ENCODE data around the gene VAT1L.
"Not testable (repeated sequence)": the region's sequence is repeated elsewhere in the genome, so short reads cannot be mapped to it uniquely, and the experiment has no call there.

VAT1L gene

DNA sequence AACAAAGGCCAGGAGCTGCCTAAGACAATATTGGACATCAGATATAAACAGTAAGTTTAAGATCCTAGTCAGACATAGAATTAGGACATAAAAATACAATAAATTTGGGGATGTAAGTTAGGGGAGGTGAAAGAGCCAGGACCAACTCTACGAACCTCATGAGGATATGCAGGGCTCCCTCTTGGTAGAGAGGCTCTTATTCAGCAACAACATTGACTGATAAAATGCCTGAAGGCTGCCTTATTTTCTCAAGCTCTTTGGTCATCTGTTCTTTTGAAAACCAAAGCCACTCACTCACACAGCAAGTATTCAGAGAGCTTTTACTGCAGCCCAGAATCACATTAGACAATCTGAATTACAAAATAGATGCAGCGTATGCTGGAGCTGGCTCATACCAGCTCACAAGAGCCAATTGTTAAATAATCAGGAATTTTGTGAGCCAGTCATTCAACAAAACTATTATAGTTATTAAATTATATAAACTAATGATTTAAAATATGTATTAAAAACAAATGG, 125.4 kb downstream of the VAT1L start:
- DNase-seq (ENCODE audit: low spot score): no peak

DNA sequence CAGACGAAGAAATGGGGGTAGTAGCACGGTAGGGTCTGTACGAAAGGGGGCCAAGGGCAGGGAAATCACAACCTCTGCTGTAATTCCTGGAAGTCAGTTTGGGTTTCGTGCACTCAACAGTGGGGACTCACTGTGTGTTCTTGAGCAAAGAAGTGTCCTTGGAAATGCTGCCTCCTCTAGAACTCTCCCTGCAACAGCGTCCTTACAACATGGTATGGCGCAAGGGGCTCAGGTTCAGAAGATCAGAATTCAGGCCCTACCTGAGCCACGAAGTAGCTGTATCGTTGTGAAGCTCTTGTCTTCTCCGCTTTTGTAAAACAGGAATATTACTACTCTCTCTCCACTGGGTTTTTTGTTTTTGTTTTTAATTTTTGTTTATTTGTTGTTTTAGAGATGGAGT, 127.7 kb downstream of the VAT1L start:
- no peak for DNase-seq (ENCODE audit: low spot score)

DNA sequence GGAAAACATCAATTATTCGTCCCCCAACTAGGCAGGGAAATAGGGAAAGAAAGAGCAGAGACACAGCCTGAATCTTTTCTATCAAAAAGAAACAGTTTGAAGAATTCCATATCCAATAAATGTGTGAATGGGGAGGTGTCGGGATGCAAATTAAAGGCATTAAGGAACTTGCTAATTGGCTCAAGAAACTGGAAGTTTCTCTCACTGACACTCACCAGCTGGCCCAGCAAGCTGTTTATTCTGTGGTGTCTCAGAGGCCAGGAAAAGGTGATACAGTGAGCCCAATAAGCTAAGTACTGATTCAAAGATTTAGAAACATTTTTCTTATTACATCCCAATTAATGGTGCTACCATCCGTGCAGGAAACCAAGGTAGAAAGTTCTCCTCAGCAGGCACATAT, 129.6 kb downstream of the VAT1L start:
- no peak for DNase-seq (ENCODE audit: low spot score)

GRCh38 chr16:77918809-77919707, 130.7 kb downstream of the VAT1L start:
- DNase-seq (ENCODE audit: low spot score): no peak

DNA sequence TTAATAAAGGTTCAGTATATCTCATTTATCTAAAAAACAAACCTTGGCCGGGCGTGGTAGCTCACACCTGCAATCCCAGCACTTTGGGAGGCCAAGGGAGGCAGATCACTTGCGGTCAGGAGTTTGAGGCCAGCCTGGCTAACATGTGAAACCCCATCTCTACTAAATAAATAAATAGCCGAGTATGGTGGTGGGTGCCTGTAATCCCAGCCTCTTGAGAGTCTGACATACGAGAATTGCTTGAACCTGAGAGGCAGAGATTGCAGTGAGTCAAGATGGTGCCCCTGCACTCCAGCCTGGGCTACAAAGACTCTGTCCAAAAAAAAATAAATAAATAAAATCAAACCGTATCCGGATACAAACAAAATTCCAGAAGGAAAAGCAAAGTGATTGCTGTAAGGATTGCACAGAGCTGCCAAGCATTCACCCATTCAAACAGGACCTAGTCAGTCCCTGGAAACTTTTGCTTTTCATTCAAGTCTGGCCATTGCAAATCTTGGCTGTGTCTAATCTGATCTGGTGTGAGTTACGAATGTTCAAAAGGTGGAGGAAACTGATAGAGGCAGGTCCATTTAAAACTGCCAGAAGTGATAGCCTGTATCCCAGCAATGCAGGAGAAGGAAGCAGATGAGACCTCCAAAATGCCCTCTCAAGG, 131.5 kb downstream of the VAT1L start:
- DNase-seq (ENCODE audit: low spot score): no peak

DNA sequence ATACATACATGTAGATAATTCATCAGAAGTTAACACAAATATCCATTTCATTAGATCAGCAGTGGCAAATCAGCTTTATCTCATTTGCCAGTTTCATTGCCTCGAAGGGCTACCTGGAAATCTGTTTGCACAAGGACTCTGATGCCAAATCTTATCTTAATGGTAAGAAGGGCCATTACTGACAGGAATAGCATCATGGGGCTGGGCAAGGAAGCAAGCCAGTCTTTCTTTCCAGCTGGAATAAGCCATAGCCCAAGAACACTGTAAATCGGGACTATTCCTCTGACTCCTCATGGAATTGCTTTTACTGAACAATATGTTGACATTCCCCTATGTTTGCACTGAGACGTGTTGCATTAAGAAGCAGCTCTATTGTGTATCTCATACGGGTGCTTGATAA, 132.6 kb downstream of the VAT1L start:
- no peak for DNase-seq (ENCODE audit: low spot score)

GRCh38 chr16:77922228-77922754, 133.9 kb downstream of the VAT1L start:
- no peak for DNase-seq (ENCODE audit: low spot score)

DNA sequence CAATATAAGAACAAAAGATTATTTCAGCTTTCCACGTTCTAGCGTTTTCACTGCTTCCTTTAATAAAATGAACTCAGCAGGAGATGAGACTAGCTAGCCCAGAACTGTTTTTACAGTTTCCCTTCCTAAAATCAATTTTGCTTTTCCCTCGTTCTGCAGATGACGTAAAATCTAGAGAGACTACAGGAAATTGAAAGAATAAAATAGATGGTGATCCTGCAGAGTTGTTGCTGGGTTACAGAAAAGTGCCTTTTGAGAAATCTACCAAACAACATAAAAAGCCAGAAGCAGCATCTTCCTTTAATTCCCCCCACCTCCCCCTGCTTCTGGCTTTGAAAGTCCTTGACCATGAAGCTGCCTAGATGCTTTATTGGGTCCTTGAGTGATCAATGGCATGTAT, 137.2 kb downstream of the VAT1L start:
- DNase-seq (ENCODE audit: low spot score): no peak

GRCh38 chr16:77928096-77928495, 139.7 kb downstream of the VAT1L start:
- no peak for DNase-seq (ENCODE audit: low spot score)

DNA sequence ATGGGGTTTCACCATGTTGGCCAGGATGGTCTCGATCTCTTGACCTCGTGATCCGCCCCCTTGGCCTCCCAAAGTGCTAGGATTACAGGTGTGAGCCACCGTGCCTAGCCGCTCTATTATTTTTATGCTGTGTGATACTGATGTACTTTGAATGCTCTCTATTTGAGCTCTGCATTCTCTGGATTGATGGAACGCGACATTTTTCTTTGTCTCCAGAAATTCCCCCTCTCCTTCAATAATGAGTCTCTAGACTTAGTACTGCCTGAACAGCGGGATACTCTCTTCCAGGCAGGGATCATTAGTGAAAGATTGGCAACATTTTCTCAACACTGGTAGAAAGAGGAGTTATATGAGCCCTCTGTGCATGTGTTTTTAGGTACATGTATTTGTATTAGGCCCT, 140.6 kb downstream of the VAT1L start:
- DNase-seq (ENCODE audit: low spot score): no peak

DNA sequence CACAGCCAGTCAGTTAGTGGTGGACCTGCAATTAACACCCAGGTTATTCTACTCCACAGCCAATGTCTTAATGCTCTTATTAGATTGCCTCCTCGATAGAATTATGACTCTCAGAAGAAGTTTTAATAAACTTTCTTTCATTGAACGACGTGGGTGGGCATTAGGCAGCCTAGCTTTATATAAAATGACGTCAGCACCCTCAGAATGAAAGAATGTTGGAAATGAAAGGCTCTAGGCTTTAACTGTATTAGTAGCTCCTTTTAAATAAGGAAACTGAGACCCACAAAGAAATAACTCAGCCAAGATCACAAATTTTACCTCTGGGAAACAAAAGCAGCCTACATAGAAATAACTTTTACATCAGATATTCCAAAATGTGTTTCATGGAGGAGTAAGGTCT, 142.7 kb downstream of the VAT1L start:
- DNase-seq (ENCODE audit: low spot score): no peak

DNA sequence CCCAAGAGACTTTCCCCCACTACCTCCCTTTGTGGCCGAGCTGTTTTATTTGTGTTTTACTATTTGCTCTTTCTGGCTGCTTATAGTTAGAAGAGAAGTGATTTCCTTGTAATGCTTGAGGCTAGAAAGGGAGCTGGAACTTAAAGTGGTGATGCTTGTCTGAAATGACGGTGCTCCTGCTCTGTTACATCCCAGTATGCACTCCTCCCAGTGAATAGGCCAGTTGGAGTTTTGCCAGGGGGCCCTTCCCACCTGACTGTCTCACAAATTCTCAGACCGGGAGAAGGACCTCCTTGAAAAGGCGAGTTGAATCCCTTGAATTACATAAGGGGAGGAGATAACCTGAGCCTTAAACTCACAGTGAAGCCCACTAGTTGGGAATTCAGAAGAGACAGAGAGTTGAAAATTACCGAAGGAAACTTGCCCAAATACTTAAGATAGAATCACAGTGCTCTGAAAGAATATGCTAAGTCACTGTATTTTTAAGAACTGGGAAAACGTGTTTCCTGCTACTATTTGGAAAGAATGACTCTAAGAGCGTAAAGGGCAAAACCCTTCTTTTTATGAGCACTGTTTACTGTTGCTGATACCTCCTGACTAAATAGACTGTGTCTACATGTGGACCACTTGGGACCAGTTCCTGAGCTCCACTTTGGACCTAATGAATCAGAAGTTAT, 149.2 kb downstream of the VAT1L start:
- no peak for DNase-seq (ENCODE audit: low spot score)

GRCh38 chr16:77938913-77939312, 150.5 kb downstream of the VAT1L start:
- DNase-seq (ENCODE audit: low spot score): no peak

- DNase-seq (ENCODE audit: low spot score): no peak
These were observed 151.6 kb downstream of the VAT1L start for GRCh38 chr16:77939968-77940367.

DNA sequence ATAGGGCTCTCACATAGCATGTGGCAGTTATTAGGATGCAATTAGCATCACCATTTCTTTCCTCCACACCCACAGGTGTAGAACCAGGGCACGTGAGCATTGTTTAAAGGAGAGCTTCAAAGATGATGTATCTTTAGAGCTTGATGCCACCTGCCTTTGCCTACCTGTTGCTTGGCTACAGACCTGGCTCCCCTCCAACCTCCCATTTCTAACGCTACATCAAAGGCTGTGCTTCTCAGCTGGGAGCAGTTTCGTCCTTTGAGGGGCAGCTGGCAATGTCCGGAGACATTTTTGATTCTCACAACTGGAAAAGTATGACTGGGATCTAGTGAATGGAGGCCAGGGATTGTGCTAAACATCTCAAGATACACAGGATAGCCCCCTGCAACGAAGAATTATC, 155.4 kb downstream of the VAT1L start:
- DNase-seq (ENCODE audit: low spot score): no peak

DNA sequence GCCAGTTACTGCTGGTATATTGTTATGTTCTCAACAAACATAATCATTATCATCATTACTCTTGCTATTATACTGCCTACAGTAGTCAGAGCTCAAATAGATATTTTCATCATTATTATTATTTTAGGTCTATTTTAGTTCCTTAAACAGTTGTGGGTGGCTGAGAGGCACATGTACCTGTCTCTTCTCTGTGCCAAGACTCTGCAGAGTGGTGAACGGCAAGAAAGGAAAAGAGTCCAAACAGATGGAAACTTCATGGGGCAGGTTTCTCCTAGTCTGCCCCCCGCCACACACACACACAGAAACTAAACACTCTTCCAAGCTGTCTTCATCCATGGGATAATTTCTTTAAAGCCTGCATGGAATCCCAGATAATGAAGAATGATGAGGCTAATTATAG, 156.3 kb downstream of the VAT1L start:
- DNase-seq (ENCODE audit: low spot score): no peak

DNA sequence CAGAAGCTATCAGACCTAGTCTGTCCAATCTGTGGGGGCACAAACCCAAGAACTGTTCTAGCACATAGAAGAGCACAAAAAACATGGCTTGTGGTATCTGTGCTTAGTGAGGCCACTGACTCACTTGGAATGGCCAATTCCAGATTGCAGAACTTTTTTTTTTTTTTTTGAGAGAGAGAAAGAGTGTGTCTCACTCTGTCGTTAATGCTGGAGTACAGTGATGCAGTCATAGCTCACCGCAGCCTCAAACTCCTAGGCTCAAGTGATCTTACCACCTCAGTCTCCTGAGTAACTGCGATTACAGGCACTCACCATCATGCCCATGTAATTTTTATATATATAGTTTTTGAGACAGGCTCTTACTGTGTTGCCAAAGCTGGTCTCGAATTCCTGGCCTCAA, 156.8 kb downstream of the VAT1L start:
- no peak for DNase-seq (ENCODE audit: low spot score)

DNA sequence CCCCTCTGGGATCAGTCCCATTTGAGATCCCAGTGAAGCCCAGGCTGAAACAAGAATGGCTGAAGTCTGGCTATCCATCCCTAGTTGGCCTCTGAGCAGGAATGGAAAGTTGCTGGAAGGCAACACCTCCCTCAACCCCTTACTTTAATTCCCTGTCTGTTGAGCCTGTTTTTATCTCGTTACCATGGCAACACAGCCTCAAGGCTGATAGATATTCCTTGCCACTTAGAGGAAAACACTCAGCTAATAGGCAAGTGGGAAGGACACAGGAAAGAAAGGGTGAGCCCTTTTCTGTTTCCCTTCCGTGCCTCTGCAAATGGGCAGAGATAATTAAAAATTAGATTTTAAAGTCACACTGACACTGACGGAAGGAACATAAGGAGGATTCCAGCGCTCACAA, 158.5 kb downstream of the VAT1L start:
- no peak for DNase-seq (ENCODE audit: low spot score)

DNA sequence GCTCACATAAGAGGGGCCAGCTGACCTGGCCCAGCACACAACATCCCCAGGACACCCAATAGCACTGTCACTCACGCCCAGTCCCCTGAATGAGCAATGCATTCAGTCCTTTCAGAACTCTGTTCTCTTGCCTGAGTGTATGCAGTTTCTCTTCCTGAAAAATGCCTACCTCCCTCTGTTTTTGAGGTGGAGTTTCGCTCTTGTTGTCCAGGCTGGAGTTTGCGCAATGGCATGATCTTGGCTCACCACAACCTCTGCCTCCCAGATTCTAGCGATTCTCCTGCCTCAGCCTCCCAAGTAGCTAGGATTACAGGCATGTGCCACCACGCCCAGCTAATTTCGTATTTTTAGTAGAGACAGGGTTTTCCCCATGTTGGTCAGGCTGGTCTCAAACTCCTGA, 159.2 kb downstream of the VAT1L start:
- DNase-seq (ENCODE audit: low spot score): not testable (repeated sequence)

- no peak for DNase-seq (ENCODE audit: low spot score)
These were observed 160.5 kb downstream of the VAT1L start for GRCh38 chr16:77948835-77949234.

DNA sequence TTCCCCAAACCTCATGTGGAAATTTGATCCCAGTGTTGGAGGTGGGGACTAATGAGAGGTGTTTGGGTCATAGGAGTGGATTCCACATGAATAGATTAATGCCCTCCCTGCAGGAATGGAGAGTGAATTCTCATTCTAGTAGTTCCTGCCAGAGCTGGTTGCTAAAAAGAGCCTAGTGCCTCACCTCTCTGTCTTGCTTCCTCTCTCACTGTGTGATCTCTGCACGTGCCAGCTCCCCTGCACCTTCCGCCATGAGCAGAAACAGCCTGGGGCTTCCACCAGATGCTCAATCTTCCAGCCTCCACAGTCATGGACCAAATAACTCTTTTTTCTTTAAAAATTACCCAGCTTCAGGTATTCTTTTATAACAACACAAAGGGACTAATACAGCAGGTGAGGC, 161.1 kb downstream of the VAT1L start:
- DNase-seq (ENCODE audit: low spot score): no peak

DNA sequence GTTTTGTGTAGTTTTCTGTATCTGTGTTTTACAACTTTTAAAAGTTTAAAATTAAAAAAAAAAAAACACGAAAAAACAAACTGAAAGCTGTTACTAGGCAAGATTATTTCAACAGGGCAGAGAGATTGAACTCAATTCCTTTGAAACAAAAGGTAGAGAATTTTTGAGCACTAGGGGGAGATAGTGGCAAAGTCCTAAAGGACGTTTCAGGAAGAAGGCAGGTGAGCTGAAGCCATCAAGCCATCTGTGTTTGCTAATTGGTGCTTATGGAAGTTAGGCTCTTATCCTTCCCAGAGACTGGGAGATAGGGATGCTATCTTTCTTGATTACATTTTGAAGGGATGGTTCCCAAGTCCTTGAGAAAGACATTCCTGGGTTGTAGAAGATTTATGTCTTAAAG, 163.4 kb downstream of the VAT1L start:
- peak; percentile 19 for DNase-seq (ENCODE audit: low spot score)

DNA sequence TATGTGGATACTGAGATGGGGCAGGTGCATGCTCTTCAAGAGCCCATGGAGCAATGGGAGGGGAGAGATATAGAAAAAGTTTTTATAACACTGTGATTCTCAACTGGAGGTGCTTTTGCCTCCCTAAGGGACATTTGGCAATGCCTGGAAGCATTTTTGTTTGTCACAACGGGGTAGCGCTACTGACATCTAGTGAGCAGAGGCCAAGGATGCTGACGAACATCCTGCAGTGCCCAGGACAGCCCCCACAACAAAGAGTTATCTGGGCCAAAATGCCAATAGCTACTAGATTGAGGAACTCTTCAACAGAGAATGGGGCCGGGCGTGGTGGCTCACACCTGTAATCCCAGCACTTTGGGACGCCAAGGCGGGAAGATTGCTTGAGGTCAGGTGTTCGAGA, 166.8 kb downstream of the VAT1L start:
- no peak for DNase-seq (ENCODE audit: low spot score)
